ENCODE measurements around the gene LANCL2. TPM values are rescaled to one million over a fixed set of nuclear protein-coding genes. Genes with fewer than 3 reads are reported as not detected.

Gene LANCL2
- polyA plus RNA-seq, 4 donors, result 12.1 to 19.4 (median 13.8) TPM

DNA sequence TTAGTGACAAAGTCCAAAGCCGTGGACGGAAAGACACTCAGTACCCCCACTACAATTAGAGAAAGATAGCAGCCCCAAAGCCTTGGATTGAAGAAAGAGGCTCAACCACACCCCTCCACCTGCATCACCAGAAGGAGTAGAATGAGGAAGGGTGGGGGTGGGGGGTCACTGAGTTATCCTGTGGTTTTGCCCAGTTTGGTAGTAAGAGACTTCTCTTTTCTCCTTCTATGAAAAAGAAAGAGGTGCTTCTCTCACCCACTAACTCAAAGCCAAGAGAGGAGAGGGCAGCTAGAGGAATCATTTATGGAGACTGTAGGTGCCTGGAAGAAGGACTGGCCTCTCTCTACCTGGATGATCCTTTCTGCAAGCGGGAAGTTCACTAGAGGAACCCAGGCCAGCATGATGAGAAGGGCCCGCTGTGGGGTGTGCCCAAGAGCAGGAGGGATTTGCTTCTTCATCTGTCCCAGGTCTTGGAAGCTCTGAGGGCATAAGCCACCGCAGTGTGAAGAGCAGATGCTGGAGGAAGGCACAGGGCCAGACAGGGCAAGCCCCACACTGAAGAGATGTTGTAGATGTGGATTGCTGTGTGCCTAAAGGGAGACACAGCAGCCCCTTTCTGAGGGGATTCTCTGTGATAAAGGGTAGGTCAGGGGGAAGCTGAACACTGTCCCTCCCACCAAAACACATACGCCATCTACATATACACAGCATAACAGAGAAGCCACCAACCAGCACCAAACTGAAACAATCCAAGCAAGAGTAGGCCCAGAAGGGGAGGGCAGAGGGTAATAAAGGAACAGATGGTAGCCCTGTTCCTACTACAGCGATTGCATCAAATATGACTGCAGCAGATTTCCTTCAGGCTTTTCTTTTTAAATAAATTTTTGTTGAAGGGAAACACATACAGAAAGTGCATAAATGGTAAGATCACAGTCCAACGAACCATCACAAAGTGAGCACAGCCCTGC is 25.8 kb upstream of the LANCL2 start:
- Histone ChIP-seq H3K4me3 (ENCODE audit: low read depth in 1 of 3, low read length in 3 of 3) (no peak overlapping the region), H3K4me1 (ENCODE audit: control insufficient read depth in 3 of 3, insufficient read depth in 2 of 3, low read depth in 1 of 3, low read length in 2 of 3) (no peaks in the 10 kb centered on the region), H3K9me3 (ENCODE audit: control insufficient read depth in 2 of 2, insufficient read depth in 1 of 2, low read depth in 1 of 2, low read length in 1 of 2) (peaks cover 0 to 12% of the 10 kb centered on the region in 2 donors), H3K27ac (ENCODE audit: low read depth in 1 of 3, low read length in 2 of 3) (no peak overlapping the region), H3K36me3 (ENCODE audit: control insufficient read depth in 3 of 3, insufficient read depth in 2 of 3, low read depth in 1 of 3, low read length in 3 of 3) (no peaks in the 10 kb centered on the region), H3K27me3 (ENCODE audit: control insufficient read depth in 3 of 3, insufficient read depth in 3 of 3, low read length in 3 of 3) (peaks cover 0 to under 1% (median 0%) of the 10 kb centered on the region in 3 donors)
- 69 to 78% (median 72%) methylated on average over 8 of the region's 8 CpGs for WGBS, 3 donors
- FAIRE-seq (no peak), DNase-seq (no peak)

DNA sequence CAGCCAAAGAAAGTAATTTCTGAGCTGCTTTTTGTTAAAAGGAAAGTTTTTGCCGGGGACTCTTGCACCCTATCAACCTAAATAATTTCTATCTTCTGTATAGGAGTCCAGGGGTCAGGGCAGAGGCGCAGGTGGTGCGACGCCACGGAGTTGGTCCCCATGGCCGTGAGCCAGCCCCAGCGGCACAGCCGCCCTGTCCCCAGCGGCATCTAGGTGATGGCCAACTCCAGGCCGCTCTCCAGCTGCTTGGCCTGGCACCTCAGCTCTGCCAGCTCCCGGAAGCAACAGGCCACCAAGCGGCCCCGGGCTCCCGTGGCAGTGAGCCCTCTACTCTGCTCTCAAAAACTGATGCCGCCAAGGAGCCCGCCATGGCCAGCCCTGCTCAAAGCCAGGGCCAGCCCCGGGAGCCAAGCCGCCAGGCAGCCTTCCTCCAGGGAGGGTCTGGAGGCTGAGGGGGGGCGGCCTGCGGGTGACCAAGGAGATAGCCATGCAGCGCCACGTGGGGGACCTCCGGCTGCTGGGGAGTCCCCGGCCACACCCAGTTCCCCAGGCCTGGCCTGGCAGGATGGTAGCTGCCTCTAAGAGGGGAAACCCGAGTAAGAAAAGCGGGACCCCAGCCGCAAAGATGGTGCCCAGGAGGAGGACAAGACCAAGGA is 22.8 kb upstream of the LANCL2 start:
- WGBS, 3 donors, result 92 to 94% (median 93%) methylated on average over 24 to 27 of the region's 27 CpGs
- Histone ChIP-seq H3K36me3 (ENCODE audit: control insufficient read depth in 3 of 3, insufficient read depth in 2 of 3, low read depth in 1 of 3, low read length in 3 of 3) (no peaks in the 10 kb centered on the region), H3K27ac (ENCODE audit: low read depth in 1 of 3, low read length in 2 of 3) (no peak overlapping the region), H3K4me1 (ENCODE audit: control insufficient read depth in 3 of 3, insufficient read depth in 2 of 3, low read depth in 1 of 3, low read length in 2 of 3) (no peaks in the 10 kb centered on the region), H3K9me3 (ENCODE audit: control insufficient read depth in 2 of 2, insufficient read depth in 1 of 2, low read depth in 1 of 2, low read length in 1 of 2) (peaks cover 0 to 16% of the 10 kb centered on the region in 2 donors), H3K4me3 (ENCODE audit: low read depth in 1 of 3, low read length in 3 of 3) (no peak overlapping the region), H3K27me3 (ENCODE audit: control insufficient read depth in 3 of 3, insufficient read depth in 3 of 3, low read length in 3 of 3) (peaks cover 0 to 4% (median 0%) of the 10 kb centered on the region in 3 donors)
- FAIRE-seq (no peak), DNase-seq (no peak)

DNA sequence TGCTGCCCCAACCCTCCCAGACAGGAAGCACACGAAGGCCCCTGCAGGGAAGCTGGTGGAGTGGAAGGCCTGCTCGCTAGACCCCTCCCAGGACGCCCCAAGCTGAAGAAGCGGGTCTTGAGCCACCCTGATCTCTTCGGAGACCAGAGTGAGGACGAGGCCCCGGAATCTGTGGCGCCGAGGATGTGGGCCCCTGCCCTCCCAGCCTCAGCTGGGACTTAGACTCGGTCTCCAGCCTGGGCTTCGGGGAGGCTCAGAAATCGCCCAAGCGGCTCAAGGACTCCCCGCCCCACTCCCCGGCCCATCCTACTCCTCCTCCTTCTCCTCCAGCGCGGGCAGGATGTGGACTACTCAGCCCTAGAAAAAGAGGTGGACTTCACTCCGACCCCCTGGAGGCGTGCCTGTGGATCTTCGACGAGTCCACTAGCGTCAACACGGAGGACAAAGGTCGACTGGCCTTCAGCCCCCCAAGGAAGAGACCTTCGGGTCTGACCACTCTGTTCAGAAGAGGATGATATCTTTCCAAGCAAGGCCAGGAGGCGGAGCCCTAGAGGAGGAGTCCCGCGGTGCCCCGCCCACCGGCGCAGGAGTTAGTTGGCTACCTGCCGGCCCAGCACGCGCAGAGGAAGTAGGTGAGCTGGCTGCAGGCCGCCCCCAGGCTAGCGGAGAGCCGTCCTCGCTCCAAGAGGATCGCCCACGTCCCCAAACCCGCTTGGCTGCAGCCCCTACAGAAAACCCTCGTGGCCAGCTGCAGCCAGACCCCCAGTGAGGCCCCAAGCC is 21.9 kb upstream of the LANCL2 start:
- H3K4me1 ChIP-seq (ENCODE audit: control insufficient read depth in 3 of 3, insufficient read depth in 2 of 3, low read depth in 1 of 3, low read length in 2 of 3), result no peaks in the 10 kb centered on the region
- H3K4me3 ChIP-seq (ENCODE audit: low read depth in 1 of 3, low read length in 3 of 3), result no peak overlapping the region
- peaks cover 0 to 16% of the 10 kb centered on the region in 2 donors for H3K9me3 ChIP-seq (ENCODE audit: control insufficient read depth in 2 of 2, insufficient read depth in 1 of 2, low read depth in 1 of 2, low read length in 1 of 2)
- peaks cover 0 to 4% (median 0%) of the 10 kb centered on the region in 3 donors for H3K27me3 ChIP-seq (ENCODE audit: control insufficient read depth in 3 of 3, insufficient read depth in 3 of 3, low read length in 3 of 3)
- DNase-seq, result no peak
- H3K27ac ChIP-seq (ENCODE audit: low read depth in 1 of 3, low read length in 2 of 3), result no peak overlapping the region
- no peak for FAIRE-seq
- H3K36me3 ChIP-seq (ENCODE audit: control insufficient read depth in 3 of 3, insufficient read depth in 2 of 3, low read depth in 1 of 3, low read length in 3 of 3), result no peaks in the 10 kb centered on the region
- WGBS, 3 donors, result 89 to 94% (median 92%) methylated on average over 38 to 42 of the region's 42 CpGs

DNA sequence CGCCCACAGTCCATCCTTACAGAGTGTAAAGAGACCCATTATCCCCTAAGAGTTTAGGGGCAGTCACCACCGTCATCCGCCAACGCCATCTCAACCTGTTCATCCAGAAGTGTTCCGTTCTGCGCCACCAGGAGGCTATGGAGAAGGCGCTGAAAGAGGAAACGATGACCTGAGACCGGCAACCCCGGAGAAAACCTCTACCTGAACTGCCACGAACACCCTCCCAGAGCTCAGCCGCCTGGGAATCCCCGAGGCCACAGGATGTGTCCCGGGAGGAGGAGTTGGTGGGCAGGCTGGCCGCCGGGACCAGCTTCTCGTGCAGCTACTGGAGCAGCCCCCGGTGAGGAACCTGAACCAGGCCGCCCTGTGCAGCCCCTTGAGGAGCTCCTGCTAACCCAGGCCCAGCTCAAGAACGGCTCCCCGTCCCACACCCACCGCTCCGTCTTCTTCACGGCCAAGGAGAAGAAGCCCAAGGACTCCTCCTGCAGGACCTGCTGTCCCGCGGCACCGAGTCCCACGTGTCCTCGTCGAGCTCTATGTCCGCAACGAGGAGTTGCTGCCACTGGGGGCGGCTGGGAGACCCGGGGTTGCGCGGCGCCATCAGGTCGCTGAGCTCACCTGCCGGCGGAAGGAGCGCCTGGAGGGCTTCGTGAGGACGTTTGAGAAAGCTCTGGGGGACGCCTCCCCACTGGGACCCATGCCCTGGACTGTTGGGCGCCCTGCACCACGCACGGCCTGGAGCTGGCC is 21.1 kb upstream of the LANCL2 start:
- Histone ChIP-seq H3K9me3 (ENCODE audit: control insufficient read depth in 2 of 2, insufficient read depth in 1 of 2, low read depth in 1 of 2, low read length in 1 of 2) (peaks cover 0 to 16% of the 10 kb centered on the region in 2 donors), H3K27ac (ENCODE audit: low read depth in 1 of 3, low read length in 2 of 3) (no peak overlapping the region), H3K4me3 (ENCODE audit: low read depth in 1 of 3, low read length in 3 of 3) (no peak overlapping the region), H3K4me1 (ENCODE audit: control insufficient read depth in 3 of 3, insufficient read depth in 2 of 3, low read depth in 1 of 3, low read length in 2 of 3) (no peaks in the 10 kb centered on the region), H3K27me3 (ENCODE audit: control insufficient read depth in 3 of 3, insufficient read depth in 3 of 3, low read length in 3 of 3) (peaks cover 0 to 4% (median 0%) of the 10 kb centered on the region in 3 donors), H3K36me3 (ENCODE audit: control insufficient read depth in 3 of 3, insufficient read depth in 2 of 3, low read depth in 1 of 3, low read length in 3 of 3) (no peaks in the 10 kb centered on the region)
- WGBS, 3 donors, result 92 to 94% (median 92%) methylated on average over 44 to 47 of the region's 47 CpGs
- FAIRE-seq, result no peak
- DNase-seq, result no peak

DNA sequence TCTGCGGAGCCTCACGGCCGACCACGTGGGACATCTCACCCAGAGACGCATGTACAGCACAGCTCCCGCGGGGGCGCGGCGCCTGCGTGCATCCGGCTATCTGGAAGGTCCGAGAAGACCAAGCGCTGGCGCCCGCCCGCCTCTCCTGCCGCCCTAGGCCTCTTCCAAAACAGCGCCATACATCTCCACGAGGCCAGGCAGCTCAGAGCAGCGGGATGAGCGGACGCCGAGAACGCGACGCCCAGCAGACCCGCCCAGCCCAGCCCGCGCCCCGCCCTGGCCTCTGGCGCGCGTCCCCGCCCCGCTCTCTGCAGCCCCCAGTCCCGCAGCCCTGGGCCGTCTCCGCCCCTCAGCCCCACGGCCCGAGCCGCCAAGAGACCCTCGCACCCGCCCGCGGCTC is 20.3 kb upstream of the LANCL2 start:
- H3K9me3 ChIP-seq (ENCODE audit: control insufficient read depth in 2 of 2, insufficient read depth in 1 of 2, low read depth in 1 of 2, low read length in 1 of 2), result peaks cover 0 to 16% of the 10 kb centered on the region in 2 donors
- WGBS, 3 donors, result 53 to 85% (median 59%) methylated on average over 24 to 46 of the region's 46 CpGs
- no peak overlapping the region for H3K27ac ChIP-seq (ENCODE audit: low read depth in 1 of 3, low read length in 2 of 3)
- no peak overlapping the region for H3K4me3 ChIP-seq (ENCODE audit: low read depth in 1 of 3, low read length in 3 of 3)
- no peaks in the 10 kb centered on the region for H3K36me3 ChIP-seq (ENCODE audit: control insufficient read depth in 3 of 3, insufficient read depth in 2 of 3, low read depth in 1 of 3, low read length in 3 of 3)
- FAIRE-seq (no peak), DNase-seq (no peak)
- H3K4me1 ChIP-seq (ENCODE audit: control insufficient read depth in 3 of 3, insufficient read depth in 2 of 3, low read depth in 1 of 3, low read length in 2 of 3), result no peaks in the 10 kb centered on the region
- H3K27me3 ChIP-seq (ENCODE audit: control insufficient read depth in 3 of 3, insufficient read depth in 3 of 3, low read length in 3 of 3), result peaks cover 0 to 4% (median 0%) of the 10 kb centered on the region in 3 donors

DNA sequence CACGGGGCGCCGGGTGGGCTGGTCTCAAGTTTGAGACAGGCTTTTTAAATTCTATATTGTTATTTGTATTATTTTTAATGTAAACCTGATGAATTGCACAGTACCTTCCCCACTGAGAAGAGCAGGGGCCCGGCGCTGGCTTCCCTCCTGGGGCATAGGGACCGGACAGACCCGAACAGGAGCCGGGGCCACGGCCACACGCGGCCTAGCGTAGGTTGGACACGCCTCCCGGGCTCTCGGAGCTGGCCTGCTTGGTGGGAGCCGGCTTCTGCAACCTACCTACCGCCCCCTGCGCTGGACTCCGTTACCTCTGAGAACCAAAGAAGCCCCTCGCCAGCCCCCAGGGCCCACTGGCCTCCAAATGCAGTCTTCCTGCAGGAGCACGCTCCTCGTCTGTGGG is 19.8 kb upstream of the LANCL2 start:
- 74 to 87% (median 82%) methylated on average over 20 to 22 of the region's 22 CpGs for WGBS, 3 donors
- DNase-seq (no peak), FAIRE-seq (no peak)
- Histone ChIP-seq H3K36me3 (ENCODE audit: control insufficient read depth in 3 of 3, insufficient read depth in 2 of 3, low read depth in 1 of 3, low read length in 3 of 3) (no peaks in the 10 kb centered on the region), H3K4me1 (ENCODE audit: control insufficient read depth in 3 of 3, insufficient read depth in 2 of 3, low read depth in 1 of 3, low read length in 2 of 3) (no peaks in the 10 kb centered on the region), H3K4me3 (ENCODE audit: low read depth in 1 of 3, low read length in 3 of 3) (no peak overlapping the region), H3K27me3 (ENCODE audit: control insufficient read depth in 3 of 3, insufficient read depth in 3 of 3, low read length in 3 of 3) (peaks cover 0 to 4% (median 0%) of the 10 kb centered on the region in 3 donors), H3K27ac (ENCODE audit: low read depth in 1 of 3, low read length in 2 of 3) (no peak overlapping the region), H3K9me3 (ENCODE audit: control insufficient read depth in 2 of 2, insufficient read depth in 1 of 2, low read depth in 1 of 2, low read length in 1 of 2) (peaks cover 0 to 16% of the 10 kb centered on the region in 2 donors)

DNA sequence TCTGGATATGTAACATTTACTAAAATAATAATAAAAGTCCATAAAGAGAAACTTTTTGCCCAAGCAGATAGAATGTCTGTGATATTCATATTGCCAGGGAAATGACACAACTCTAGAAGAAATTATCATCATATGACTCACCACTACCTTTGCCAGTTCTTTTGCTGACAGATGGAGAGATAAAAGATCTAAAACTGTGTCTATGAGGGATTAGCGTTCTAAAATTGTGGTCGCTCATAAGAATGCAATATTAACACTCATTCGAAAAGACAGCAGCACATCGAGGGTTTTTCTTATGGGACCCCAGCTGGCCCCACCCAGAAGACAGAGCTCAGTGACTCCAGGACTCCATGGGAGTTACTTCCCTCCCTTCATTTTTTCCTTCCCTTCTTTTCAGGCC is 16.6 kb upstream of the LANCL2 start:
- 52 to 58% (median 53%) methylated on average over 4 of the region's 4 CpGs for WGBS, 3 donors
- Histone ChIP-seq H3K4me1 (ENCODE audit: control insufficient read depth in 3 of 3, insufficient read depth in 2 of 3, low read depth in 1 of 3, low read length in 2 of 3) (no peaks in the 10 kb centered on the region), H3K9me3 (ENCODE audit: control insufficient read depth in 2 of 2, insufficient read depth in 1 of 2, low read depth in 1 of 2, low read length in 1 of 2) (peaks cover 0 to 9% of the 10 kb centered on the region in 2 donors), H3K27ac (ENCODE audit: low read depth in 1 of 3, low read length in 2 of 3) (no peak overlapping the region), H3K27me3 (ENCODE audit: control insufficient read depth in 3 of 3, insufficient read depth in 3 of 3, low read length in 3 of 3) (peaks cover 0 to 4% (median 0%) of the 10 kb centered on the region in 3 donors), H3K36me3 (ENCODE audit: control insufficient read depth in 3 of 3, insufficient read depth in 2 of 3, low read depth in 1 of 3, low read length in 3 of 3) (no peaks in the 10 kb centered on the region), H3K4me3 (ENCODE audit: low read depth in 1 of 3, low read length in 3 of 3) (no peak overlapping the region)
- DNase-seq (no peak), FAIRE-seq (no peak)
